Measurements from ENCODE around the gene YJEFN3. TPM values are rescaled to one million over a fixed set of nuclear protein-coding genes. Genes with fewer than 3 reads are reported as not detected.

Gene YJEFN3
- 0.37 TPM in 2 replicates for total RNA-seq (2014; rRNA removed; shearing (Covaris generic))

GRCh38 chr19:19528721-19529490, at the start of gene YJEFN3:
YJEFN3 (plus strand) TSS chr19:19528911; CDS start chr19:19528933, 22 bp downstream.
- in situ Hi-C loops (cut with HindIII; ENCODE audit: low sequenced_read_pairs), result no loop called here
- DNase-seq (ENCODE audit: low spot score), result peak; percentile 84

DNA sequence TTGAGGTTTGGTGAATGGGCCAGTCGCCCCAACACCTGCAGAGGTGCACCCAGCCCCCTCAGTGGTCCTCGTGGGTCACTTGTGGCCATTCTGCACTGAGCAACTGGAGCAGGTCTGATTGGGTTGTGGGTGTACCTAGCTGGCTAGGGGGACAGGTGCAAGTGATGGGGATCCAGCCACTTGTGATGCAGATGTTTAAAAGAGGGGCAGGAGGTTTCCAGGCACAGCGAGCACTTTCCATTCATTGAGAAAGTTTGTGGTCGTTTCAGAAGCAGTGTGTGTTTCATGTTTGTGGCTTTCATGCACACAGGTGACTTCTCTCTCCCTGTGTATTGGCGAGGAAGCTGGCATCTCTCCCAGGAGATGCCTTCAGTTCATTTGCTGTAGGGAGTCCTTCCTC, 48.0 kb upstream of the YJEFN3 start:
- in situ Hi-C loops (cut with HindIII; ENCODE audit: low sequenced_read_pairs), result no loop called here
- DNase-seq (ENCODE audit: low spot score), result no peak

DNA sequence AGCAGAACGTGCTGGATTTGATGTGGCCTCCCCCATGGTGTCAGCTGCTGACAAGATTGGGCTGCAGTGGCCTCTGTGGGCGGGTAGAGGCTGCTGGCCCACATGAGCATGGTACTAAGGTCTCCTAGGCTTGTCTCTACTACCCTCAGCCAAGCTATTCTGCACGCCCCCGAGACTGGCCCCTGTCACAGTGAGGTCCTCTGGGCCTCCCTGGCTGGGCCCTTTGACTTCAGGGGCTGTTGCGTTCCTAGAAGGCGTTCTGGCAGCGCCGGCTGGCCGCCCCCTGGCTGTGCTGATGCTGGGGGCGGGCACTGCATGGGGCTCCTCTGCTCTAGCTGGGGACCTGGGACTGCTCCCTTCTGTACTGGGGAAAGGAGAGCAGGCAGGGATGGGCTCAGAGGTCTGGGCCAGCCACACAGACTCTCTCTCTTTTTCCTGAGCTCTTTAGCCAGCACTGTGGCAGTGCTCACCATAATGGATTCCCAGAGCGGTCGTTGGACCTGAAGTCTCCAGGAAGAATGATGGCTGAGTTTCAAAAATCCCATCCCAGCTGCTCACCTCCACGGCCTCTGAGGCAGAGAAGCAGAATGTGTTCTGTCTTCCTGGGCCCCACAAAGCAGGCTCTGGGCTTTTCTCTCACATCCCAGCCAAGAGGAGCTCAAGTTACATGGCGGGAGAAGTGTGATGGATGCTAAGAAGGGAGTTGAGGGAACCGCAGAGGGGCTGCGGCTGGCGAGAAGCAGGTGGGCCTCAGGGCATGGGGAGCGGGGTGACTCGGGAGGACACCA, 45.7 kb upstream of the YJEFN3 start:
- DNase-seq (ENCODE audit: low spot score), result no peak
- in situ Hi-C loops (cut with HindIII; ENCODE audit: low sequenced_read_pairs), result no loop called here

DNA sequence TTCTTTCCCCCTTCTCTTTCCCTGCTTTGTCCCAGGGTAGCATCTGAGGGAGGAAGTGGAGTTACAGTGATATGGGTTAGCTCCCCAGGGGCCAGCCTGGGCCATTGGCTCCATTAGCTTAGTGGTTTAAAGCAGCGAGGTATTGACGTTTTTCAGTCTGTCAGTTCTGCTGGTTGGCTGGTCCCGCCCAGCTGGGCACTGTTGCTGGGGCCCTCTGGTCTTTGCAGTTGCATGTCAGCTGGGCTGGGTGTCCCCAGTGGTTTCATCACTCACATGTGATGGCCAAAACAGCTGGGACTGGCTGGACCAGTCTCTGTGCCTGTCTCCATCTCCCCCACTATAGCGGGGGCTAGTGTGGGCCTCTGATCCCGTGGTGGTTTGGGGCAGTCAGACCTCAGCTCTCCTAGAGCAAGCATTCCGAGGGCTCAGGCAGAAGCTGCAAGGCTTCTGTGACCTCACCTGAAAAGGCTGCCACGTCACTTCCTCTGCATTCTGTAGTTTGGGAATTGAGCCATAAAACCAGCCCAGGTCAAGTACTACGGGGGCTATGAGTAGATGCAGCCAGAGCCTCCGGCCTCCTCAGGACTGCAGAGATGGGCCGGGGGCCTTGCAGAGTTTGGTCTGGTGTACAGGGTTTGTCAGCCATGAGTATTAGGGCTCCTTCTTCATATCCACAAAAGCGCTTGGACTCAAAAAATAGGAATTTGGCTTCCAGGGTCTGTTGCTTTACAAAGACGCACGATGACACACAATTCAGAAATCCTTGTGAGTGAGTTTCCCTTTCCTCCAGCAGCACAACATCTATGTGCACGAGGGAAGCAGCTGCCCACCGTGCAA, 43.3 kb upstream of the YJEFN3 start:
- DNase-seq (ENCODE audit: low spot score), result no peak

DNA sequence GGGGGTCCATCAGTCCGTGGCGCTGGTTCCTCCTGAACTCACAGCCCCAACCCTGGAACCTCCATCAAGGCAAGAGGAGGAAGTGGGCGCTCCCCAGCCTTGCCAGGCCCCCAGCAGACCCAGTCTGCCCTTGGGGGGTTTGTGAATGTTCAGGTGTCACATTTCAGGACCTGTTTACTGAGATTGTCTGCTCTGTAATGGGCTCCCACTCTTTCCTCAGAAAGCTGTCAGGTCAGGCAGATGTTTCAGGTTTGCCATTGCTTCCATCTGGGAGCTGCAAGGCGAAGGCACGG, 42.8 kb upstream of the YJEFN3 start:
- in situ Hi-C loops (cut with HindIII; ENCODE audit: low sequenced_read_pairs), result no loop called here
- no peak for DNase-seq (ENCODE audit: low spot score)

More for the DNA sequence above, 43.3 kb upstream of the YJEFN3 start:
- in situ Hi-C loops (cut with HindIII; ENCODE audit: low sequenced_read_pairs), result no loop called here

DNA sequence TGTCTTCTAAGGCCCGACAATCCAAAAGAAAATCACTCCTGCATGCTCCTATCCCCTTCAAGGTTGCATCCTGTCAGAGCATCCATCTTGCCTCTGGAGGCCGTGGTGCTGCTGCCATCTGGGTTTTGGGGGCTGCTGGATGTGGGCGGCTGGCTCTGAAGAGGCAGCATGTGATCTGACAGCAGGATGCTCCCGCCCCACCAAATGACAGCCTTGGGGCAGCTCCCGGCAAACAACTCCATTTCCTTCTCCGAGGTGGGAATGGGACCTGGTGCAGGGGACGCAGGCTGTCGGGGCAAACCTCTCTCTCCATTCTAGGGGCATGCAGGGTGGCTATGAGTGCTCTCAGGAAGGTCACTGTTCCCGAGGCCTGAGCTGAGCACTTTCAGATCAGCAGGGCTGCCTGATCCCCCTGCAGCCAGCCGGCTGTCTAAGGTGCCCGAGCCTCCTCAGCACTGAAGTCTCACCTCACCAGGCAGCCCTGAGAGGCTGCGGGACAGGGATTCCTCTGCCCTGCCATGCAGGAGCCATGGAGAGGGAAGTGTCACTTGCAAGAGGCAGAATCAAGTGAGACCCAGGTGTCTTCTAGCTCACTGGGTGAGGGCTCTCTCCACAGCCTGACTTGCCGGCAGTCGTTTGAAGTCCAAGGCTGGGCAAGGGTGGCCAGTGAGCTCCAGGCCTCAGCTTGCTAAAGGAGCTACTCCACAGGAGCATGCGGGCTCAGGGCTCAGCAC, 42.2 kb upstream of the YJEFN3 start:
- in situ Hi-C loops (cut with HindIII; ENCODE audit: low sequenced_read_pairs), result no loop called here
- no peak for DNase-seq (ENCODE audit: low spot score)

- in situ Hi-C loops (cut with HindIII; ENCODE audit: low sequenced_read_pairs), result no loop called here
- no peak for DNase-seq (ENCODE audit: low spot score)
Observed at GRCh38 chr19:19487077-19487949, 41.4 kb upstream of the YJEFN3 start.

- in situ Hi-C loops (cut with HindIII; ENCODE audit: low sequenced_read_pairs), result no loop called here
- peak; percentile 19 for DNase-seq (ENCODE audit: low spot score)
Observed at GRCh38 chr19:19487950-19488874, 40.5 kb upstream of the YJEFN3 start.

GRCh38 chr19:19488875-19489690, 39.6 kb upstream of the YJEFN3 start:
- in situ Hi-C loops (cut with HindIII; ENCODE audit: low sequenced_read_pairs), result no loop called here
- peak; percentile 81 for DNase-seq (ENCODE audit: low spot score)

- peak; percentile 11 for DNase-seq (ENCODE audit: low spot score)
- in situ Hi-C loops (cut with HindIII; ENCODE audit: low sequenced_read_pairs), result no loop called here
Observed at GRCh38 chr19:19489804-19490204, 38.9 kb upstream of the YJEFN3 start.

DNA sequence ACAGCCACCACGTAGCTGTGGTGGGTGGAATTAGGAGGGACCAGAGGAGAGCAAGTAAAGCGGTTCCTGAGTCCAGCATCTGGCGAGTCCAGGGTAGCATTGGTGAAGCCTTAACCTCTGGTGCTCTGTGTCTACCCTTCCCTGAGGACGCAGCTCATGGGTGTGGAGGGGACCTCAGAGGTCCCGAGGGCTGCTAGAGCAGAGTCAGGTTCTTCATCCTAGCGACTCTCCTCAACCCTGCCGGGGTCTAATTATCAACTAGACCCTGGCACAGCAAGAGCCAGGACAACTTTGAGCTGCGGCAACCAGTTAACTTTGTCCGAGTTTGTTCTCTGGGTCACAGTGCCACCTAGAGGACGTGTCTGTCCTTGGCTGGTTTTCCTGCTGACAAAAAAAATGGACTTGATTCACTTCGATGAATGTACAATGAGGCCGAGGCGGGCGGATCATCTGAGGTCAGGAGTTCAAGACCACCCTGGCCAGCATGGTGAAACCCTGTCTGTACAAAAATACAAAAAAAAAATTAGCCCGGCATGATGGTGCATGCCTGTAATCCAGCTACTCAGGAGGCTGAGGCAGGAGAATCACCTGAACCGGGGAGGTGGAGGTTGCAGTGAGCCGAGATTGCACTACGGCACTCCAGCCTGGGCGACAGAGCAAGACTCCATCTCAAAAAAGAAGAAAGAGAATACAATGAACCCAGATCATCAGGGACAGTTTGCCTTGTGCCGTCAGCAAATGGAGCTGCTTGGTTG, 38.3 kb upstream of the YJEFN3 start:
- in situ Hi-C loops (cut with HindIII; ENCODE audit: low sequenced_read_pairs), result no loop called here
- peak; percentile 87 for DNase-seq (ENCODE audit: low spot score)

DNA sequence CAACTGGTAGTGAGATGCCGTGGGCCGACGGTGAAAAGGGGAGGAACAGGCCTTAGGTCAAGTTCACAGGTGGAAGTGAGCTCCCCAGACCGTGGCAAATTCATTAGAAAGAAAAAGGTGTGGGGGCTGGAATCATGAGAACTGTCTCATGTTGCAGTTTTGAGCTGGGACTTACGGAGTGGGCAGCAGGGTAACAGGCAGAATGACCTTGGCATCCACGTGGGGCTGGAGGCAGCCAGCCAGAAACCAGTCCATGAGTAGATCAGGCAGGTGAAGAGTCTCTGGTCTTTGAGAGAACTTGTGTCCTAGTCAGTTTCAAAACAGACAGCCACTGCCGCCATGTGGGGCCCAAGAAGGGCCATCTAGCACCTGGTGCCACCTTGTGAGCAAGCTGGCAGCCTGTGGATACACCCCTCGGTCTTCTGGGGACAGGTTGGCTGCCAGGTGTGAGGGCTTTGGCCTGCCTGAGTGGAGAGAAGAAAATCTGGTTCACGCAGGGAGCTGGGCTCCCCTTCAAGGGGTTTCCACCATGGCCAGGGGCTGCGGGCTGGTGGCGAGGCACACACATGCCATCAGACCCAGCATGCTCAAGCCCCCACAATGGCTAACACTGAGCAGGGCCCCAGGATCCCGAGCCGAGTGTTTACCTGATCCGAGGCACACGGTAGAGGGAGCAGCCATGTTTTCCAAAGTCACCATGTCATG, 37.2 kb upstream of the YJEFN3 start:
- in situ Hi-C loops (cut with HindIII; ENCODE audit: low sequenced_read_pairs), result no loop called here

DNA sequence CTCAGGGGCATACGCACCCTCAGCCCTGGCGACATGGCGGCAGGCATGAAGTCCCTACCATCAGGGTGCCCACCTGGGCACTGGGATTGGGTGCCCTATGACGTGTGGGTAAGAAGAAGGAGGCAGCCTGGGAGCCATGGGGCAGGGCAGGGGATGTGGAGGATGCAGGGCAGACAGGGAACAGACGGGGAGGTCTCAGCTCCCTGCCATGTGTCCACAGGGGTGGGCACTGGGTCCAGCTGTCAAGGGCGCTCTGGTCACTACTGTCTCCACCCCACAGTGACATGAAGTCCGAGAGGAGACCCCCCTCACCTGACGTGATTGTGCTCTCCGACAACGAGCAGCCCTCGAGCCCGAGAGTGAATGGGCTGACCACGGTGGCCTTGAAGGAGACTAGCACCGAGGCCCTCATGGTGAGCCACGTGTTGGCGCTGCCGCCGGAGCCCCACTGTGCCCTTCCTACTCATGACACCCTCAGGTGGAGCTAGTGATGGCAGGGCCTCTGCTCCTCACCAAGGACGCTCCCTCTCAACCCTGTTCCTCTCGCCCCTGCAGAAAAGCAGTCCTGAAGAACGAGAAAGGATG, 36.6 kb upstream of the YJEFN3 start:
- in situ Hi-C loops (cut with HindIII; ENCODE audit: low sequenced_read_pairs), result no loop called here
- DNase-seq (ENCODE audit: low spot score), result no peak

More for the DNA sequence above, 37.2 kb upstream of the YJEFN3 start:
- DNase-seq (ENCODE audit: low spot score), result no peak

GRCh38 chr19:19493841-19494546, 34.7 kb upstream of the YJEFN3 start:
- peak; percentile 44 for DNase-seq (ENCODE audit: low spot score)
- in situ Hi-C loops (cut with HindIII; ENCODE audit: low sequenced_read_pairs), result no loop called here

Data from G401 (cell line).